Endothelial cell of hepatic sinusoid (primary cell): ENCODE data around the gene PELO.
"Not testable (repeated sequence)": the region's sequence is repeated elsewhere in the genome, so short reads cannot be mapped to it uniquely, and the experiment has no call there.

Experiments used
- in situ Hi-C: cut with HindIII; loops from 2 replicates; pipeline ENCODE4 v1.10.0; 2017; ENCODE audit warnings: low sequenced_read_pairs

PELO gene

DNA sequence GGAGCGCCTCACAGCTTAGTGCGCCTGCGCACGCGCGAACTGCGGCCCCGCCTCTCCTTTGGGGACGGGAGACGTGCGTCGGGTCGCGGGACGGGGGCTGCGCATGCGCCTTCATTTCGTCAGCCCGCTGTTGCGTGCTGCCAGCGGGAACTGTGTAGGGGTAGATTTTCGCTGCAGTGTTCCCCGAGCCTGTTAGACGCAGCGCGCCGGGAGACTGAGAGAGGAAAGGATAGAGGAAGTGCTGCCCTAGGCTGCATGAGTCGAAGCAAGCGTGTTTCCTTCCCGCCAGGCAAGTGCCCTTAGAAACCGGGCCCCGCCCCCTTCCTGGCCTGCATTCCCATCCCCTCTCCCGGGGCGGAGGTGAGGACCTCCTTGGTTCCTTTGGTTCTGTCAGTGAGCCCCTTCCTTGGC, 12.3 kb downstream of the PELO start:
- in situ Hi-C loops = no loop called here

DNA sequence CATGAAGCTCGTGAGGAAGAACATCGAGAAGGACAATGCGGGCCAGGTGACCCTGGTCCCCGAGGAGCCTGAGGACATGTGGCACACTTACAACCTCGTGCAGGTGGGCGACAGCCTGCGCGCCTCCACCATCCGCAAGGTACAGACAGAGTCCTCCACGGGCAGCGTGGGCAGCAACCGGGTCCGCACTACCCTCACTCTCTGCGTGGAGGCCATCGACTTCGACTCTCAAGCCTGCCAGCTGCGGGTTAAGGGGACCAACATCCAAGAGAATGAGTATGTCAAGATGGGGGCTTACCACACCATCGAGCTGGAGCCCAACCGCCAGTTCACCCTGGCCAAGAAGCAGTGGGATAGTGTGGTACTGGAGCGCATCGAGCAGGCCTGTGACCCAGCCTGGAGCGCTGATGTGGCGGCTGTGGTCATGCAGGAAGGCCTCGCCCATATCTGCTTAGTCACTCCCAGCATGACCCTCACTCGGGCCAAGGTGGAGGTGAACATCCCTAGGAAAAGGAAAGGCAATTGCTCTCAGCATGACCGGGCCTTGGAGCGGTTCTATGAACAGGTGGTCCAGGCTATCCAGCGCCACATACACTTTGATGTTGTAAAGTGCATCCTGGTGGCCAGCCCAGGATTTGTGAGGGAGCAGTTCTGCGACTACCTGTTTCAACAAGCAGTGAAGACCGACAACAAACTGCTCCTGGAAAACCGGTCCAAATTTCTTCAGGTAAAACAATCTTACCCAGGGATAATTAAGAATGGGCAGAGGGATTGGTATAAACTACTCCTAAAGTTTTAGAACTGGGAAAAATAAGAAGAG, 12.9 kb downstream of the PELO start:
- in situ Hi-C loops = no loop called here

DNA sequence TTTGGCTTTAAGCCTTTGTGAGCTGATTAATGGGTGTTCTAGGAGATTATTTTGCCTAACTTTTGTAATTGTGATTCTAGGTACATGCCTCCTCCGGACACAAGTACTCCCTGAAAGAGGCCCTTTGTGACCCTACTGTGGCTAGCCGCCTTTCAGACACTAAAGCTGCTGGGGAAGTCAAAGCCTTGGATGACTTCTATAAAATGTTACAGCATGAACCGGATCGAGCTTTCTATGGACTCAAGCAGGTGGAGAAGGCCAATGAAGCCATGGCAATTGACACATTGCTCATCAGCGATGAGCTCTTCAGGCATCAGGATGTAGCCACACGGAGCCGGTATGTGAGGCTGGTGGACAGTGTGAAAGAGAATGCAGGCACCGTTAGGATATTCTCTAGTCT, 13.6 kb downstream of the PELO start:
- in situ Hi-C loops = no loop called here

DNA sequence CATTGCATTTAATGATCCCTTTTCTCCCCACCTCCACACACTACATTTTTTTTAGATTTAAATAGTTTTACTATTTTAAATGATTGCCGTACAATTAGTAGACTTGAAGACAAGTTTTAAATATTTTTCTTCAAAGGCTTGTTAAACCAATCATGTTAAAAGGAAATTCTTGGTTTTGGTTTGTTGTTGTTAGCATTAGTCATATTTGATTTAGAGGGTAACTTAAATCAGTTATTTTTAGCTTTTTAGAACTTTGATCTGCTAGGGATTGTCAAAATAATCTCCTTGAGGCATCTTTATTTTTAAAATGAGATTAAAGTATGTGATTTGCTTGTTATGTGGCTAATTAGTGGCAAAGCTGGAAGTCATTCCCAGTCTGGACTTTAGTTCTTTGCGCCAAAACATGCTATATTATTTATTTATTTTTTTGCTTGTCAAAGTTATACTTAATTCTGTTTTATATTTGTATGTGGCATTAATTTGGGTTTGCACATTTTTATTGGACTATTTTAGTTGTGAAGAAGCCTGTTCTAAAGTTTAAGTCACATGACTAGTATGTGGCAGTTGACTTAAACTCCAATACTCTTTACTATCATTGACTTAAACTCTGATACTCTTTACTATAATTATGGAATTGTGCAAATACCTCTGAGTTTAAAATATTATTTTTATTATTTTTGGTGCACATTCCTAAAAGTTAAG, 14.7 kb downstream of the PELO start:
- in situ Hi-C loops = no loop called here

DNA sequence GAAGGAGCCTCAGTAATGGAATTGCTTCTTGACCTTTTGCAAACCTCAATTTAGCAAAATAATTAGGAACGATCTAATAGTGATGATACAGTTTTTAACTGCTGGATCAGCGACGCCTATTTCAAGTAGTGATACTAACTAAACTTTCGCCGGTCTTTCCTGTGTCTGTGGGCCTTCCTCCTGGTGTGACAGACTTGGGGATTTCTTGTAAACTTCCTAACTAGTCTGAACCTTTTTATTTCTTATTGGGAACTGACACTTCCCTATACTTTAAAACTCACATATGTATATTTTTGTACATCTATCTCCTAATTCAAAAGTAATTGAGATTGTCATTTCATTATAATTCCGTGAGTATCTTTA, 15.2 kb downstream of the PELO start:
- in situ Hi-C loops = no loop called here

DNA sequence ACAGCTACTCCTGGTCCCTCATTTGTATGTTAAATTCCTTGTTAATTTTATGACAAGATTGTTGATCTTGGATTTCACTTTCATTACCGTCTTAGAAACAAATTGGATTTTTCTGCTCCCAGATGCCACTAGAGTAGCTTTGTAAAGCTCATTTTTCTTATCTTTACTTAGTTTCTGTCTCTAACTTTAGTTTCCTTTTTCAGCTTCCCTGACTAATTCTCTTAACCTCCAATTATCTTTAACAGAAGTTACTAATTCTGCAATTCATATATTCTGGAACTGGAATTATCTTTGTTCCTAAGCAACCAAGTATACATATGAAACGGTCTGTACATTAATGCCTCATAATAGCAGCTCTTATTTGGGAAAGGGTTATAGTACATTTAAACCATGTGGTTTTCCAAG, 16.7 kb downstream of the PELO start:
- in situ Hi-C loops = no loop called here

DNA sequence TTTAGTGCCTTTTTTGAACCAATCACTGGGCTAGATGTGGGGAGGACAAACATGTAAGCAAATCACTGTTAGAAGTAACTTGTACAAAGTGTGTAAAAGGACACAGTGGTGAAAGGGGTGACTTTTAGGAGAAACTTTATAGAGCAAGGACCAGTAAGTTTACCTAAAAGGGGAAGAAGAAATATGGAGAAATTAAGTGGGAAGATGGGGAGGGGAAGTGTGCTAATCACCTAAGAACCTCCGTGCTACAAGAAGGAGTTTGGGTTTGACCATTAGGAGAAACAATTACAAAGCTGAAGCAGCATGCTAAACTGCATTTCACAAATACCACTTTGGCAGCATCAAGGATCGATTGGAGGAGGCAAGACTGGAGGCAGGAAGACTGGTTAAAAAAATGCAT, 17.3 kb downstream of the PELO start:
- in situ Hi-C loops = no loop called here

DNA sequence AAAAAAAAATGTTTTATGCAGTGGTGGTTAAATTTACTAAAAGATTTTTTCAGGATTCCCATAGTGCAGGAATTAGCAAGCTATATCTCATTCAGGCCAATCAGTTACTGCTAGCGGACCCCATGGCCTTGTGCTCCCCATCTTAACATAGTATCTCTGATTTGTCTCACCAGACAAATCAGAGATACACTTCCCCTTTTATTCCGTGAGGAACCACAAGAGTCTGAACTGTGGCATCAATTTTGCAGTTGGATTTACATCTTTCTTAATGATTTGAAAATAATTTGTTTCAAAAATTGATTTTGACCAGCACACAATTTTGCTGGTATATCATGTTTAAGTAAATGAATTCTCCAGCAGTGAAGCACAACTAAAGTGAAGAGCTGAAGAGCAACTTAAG, 17.9 kb downstream of the PELO start:
- in situ Hi-C loops = no loop called here

DNA sequence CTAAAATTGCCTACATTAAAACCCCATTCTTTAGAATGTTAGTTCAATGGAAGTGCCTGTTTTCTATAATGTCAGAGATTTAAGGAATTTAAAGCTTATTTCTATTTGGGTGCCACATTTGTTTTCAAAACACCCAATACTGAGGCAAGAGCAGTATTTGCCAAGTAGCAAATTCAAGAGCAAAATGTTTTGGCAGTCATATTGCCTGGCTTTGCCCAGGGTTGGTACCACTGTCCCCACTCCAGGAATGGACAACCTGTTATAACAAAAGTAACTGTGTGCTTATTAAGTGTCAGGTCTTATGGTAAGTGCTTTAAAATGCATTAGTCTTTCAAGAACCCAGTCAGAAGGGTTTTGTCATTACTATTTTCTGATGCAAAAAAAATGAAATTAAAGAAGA, 19.3 kb downstream of the PELO start:
- in situ Hi-C loops = no loop called here

DNA sequence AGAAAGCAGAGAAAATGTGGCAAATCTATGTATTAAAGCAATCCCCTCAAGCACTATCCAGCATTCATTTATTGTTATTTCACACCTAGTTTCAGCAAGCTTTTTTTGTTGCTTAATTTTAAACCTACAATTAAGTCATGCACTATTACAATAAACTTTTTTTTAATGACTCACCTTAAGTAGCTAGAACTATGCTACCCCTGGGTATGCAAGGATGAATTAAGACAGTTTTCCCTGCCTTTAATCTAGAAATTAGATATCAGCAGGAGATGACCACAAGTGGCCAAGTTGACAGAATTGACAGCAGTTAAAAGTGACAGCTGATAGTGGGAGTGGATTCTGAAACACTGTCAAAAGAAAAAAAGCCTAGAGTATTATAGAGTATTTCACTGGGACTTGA, 20.0 kb downstream of the PELO start:
- in situ Hi-C loops = no loop called here

DNA sequence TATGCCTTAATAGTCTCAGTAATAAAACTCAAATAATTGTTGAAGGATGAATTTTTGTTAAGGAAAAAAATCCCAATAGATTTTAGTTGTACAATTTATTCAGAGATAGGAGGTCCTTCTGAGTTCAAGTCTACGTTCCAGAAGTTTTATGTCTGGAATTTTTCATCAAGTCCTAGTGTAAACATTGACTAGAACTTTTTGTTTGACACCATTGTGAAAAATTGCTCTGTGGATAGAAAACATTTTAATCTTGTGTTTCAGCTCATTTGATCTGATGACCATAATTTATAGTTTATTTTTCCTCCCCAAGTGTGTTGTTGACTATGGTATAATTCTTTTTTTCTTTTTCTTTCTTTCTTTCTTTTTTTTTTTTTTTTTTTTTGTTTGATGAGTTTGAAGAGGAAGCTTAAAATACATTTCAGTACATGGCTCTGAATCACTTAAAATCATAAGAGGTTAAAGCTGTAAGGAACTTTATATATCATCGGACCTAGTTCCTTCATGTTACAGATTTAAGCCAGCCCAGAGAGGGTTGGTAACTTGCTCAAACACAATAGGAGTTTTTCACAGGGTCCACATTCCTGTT, 20.7 kb downstream of the PELO start:
- in situ Hi-C loops = no loop called here

DNA sequence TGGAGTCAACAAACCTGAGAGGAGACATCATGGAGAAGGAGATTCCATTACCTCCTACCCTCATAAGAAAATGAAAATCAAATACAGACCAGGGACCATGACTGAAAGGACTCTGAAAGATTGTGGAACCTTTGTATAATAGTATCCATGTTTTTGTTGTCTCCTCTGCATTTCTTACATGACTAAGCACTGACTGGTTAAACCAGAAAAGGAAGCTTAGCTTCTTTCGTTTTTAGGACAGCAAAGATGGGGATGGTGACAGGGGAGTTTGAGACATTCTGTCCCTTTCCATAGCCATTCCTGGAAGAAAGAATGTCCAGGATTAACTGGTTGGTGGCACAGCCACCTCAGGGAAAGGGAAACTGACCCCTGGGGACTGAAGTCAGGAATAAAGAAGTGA, 22.2 kb downstream of the PELO start:
- in situ Hi-C loops = loop anchor here (5.0 kb wide), 1 partner anchor 83 kb away; no protein-coding TSS in a partner anchor

DNA sequence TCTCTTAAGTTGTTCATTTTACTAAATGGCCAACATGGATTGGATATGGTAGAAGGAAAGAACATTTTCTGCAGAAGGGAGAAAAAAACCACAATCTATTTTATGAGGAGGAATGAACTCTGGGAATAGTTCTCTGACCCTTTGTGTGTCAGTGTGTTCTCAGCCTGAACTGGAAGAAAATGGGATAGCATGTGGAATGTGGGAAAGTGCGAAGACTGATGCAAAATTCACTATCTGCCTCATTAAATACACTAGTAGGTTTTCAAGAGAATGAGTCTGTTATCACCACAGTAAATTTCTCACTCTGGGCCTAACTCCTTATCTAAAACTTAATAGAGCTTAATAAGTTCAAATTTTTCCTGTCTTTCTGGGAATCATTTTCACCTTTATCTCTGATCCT, 22.7 kb downstream of the PELO start:
- in situ Hi-C loops = loop anchor here (5.0 kb wide), 1 partner anchor 83 kb away; no protein-coding TSS in a partner anchor

DNA sequence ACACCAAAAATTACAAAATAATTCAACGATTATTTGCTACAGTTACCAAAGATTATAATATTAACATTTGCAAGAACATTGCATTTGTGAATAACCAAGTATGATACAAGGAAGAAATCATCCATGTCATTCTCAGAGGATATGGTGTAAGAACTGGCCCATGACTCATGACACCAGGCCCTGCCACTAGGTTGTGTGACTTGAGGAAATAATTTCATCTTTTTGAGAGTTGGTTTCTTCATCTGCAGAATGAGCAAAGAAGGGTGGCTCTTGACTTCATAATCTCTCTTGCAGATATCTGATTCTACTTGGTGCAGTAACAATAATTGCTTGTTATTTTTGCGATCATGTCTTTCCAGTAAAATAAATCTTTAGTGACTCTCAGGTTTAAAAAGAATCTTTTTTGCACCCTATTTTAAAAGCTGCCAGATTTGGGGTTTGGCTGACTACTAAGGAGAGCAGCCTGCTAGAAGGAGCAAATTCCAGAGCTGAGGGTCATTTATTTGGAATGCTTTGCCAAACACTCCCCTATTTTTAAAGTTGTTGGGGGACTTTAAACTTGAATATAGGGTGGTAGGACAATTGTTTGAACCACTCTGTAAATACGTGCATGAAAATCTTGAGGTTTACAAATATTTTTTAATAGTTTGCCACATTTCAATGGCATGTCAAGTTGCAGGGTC, 23.5 kb downstream of the PELO start:
- in situ Hi-C loops = loop anchor here (5.0 kb wide), 1 partner anchor 84 kb away; no protein-coding TSS in a partner anchor

DNA sequence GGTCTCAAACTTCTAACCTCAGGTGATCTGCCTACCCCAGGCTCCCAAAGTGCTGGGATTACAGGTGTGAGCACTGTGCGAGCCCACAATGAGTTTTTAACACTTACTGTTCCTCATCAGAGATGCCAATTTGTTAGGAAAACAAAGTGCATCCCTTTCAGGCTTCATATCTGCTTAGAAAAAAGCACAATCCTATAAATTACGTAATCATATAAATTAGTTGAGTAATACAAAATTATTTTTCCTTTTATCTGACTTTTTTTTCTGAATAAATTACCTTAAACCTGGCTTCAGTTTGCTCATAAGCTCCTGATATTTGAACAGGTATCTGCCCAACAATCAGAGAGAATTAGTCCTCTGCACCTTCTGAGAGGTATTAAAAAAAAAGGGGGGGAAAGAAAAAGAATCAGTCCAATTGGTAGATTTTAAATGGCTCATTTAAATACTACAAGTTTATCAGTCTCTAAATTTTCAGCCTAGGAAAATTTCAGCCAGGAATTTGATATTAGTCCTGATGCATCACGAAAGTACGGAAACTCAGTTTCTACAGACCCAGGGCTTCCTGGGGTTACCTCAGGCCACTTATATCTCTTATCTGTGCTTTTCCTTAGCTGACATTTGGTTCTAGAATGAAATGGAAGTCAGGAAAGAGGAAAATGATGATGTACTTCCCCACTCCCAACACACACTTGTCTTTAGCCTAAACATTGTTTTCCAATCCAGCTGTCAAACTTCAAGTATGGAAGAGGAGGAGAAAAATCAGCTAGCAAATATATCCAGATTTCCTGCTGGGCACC, 26.8 kb downstream of the PELO start:
- in situ Hi-C loops = loop anchor here (5.0 kb wide), 1 partner anchor 87 kb away; no protein-coding TSS in a partner anchor

DNA sequence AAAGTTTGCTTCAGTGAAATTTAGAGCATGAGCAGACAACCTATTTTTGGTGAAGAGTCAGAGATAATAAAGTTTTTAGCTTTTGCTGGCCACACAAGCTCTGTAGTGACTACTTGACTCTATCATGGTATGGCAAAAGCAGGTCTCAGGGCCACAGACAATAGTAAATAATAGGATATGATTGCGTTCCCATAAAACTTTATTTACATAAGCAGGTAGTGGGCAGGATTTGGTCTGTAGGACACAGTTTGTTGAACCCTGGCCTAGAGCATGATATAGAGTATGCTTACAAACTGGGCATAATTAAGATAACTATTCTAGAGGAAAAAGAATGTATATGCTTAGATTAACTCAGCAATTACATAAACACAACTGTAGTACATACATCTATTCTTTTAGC, 30.1 kb downstream of the PELO start:
- in situ Hi-C loops = no loop called here

DNA sequence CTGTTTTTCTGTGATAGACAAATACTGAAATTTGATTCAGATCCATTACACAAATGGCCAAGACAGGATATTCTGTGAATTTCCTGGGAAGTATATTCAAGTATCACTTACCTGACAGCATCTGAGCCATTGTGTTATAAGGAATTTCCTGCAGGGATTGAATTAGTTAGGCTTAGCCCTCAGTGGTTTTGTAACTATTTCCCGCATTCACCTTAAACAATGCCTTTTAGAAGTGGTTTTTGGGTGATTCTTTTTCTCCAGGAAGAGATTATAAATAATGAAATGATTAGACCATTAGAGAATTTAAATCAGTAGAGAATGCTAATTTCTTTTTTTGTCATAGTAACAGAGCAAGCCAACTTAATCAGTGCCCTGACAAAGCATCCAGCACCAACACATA, 30.6 kb downstream of the PELO start:
- in situ Hi-C loops = no loop called here

DNA sequence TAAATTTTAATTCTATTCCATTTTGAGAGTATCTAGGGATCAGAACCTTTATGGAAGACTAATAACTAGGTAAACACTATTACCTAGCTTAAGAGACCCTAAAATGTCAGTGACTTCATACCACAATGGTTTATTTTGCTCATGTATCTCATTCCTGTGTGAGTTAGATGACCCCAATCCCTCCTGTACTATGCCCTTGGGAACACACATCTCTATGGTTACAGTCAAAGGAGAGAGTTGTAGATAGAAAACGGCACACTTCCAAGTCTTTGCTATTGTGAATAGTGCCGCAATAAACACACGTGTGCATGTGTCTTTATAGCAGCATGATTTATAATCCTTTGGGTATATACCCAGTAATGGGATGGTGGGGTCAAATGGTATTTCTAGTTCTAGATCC, 31.1 kb downstream of the PELO start:
- in situ Hi-C loops = not testable (repeated sequence)

DNA sequence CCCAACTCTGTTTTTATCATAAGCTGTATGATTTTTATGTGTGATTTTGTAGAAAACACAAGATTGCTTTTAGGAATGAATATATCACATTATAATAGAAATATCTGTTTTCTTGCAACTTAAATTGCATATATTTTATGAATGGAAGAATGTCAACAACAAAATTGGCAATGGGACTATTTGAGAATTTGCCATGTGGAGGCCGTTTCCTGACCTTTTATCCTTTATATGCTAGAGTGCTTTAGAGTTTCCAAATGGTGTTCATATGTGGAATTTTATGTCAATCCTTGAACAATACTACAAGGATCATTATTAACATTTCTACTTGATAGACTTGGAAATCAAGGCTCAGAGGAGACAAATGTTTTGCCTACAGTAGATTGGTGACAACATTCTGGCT, 34.2 kb downstream of the PELO start:
- in situ Hi-C loops = no loop called here

DNA sequence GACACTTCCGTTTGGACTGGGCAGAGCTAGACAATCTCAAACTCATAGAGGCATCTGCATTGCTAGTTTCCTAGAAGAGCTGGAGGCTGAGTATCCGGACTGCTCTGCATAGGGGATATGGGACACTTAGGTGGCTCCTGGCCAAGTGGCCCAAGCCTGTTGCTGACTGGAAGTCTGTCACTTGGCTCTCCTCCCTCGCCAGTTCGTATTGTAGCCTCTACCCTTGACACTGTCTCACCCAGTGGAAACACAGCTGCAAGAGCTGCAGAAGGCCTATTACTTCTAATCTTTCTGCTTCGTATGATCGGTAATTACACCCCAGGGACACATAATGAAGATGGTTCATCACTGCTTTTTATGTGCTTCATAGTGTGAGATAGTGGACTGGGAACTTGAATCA, 34.7 kb downstream of the PELO start:
- in situ Hi-C loops = no loop called here

DNA sequence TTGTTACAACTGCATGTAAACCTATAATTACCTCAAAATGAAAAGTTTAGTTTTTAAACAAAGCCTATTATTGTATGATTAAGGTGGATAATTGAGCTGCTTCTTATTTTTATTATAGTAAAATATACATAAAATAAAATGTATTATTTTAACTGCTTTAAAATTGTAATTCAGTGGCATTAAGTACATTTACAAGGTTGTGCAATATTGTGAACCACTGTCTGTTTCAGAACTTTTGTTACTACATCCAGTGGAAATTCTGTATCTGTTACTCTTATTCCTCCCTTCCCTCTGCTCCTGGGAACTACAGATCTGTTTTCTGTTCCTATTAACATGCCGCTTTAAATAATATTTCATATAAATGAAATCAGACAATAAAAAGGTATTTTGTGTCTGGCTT, 37.1 kb downstream of the PELO start:
- in situ Hi-C loops = no loop called here
